Measurements from ENCODE around the gene MZB1.

GRCh38 chr5:139358064-139358463 is 31.6 kb downstream of the MZB1 start:
- TF ChIP-seq CTCF (IDR thresholded peaks at IDR 0.05) (no peak), POLR2A (IDR thresholded peaks at IDR 0.05) (no peak)

All from esophagus squamous epithelium (tissue), 4 donors.